IMR-90 (cell line): ENCODE results near the gene CCDC198. TPM values are rescaled to one million over a fixed set of nuclear protein-coding genes. Genes with fewer than 3 reads are reported as not detected.

Source experiments
- ATAC-seq: fragments of 200-7000 bp; cut with Tn5 transposase; 2 replicates; pipeline ENCODE4 v1.9.1; 2020; ENCODE audit warnings: low read depth, mild to moderate bottlenecking, moderate library complexity
- BruUV-seq: library from RNA; stranded (reverse); fragments of 400-500 nt; replicated peaks from 2 replicates; lab custom pipeline; 2021; lab: Mats Ljungman, UMichigan
- CTCF ChIA-PET: fragments of 300-600 bp; formaldehyde crosslinking; extraction: SDS; loops from one replicate; lab custom pipeline; 2021; ENCODE audit warnings: antibody characterized with exemption; lab: Yijun Ruan, JAX
- POLR2A ChIA-PET: fragments of 300-600 bp; sonication (Branson Sonifier 250); formaldehyde crosslinking; loops from one replicate; lab custom pipeline; 2022; ENCODE audit warnings: antibody characterized with exemption; ENCODE audit not compliant: unreplicated experiment; lab: Charles Lee
- DNase-seq: peaks from one replicate; pipeline ENCODE4 v3.0.0; 2013
- H2AFZ ChIP-seq: replicated peaks from 2 replicates; pipeline ENCODE3; 2013; ENCODE audit warnings: low read length, mild to moderate bottlenecking; ENCODE audit not compliant: poor library complexity
- H2AK5ac ChIP-seq: 2 replicates; pipeline ENCODE4 v1.6.1; 2013; ENCODE audit warnings: low read depth, low read length, inconsistent platforms
- H2AK9ac ChIP-seq: replicated peaks from 2 replicates; pipeline ENCODE3; 2013; ENCODE audit warnings: mild to moderate bottlenecking, low read depth, low read length, moderate library complexity; ENCODE audit not compliant: poor library complexity
- H2BK120ac ChIP-seq: 2 replicates; pipeline ENCODE4 v1.6.1; 2013; ENCODE audit warnings: low read depth, low read length, inconsistent platforms
- H2BK15ac ChIP-seq: 3 replicates; pipeline ENCODE4 v1.6.1; 2013; ENCODE audit warnings: low read depth, low read length, inconsistent platforms
- H2BK20ac ChIP-seq: 2 replicates; pipeline ENCODE4 v1.6.1; 2013; ENCODE audit warnings: low read depth, mild to moderate bottlenecking, inconsistent platforms, low read length, moderate library complexity
- H2BK5ac ChIP-seq: 2 replicates; pipeline ENCODE4 v1.6.1; 2013; ENCODE audit warnings: mild to moderate bottlenecking, low read depth, low read length, inconsistent platforms; ENCODE audit not compliant: poor library complexity, severe bottlenecking
- H3K14ac ChIP-seq: replicated peaks from 2 replicates; pipeline ENCODE4 v1.6.1; 2013; ENCODE audit warnings: low read depth, low read length, inconsistent platforms
- H3K18ac ChIP-seq: 2 replicates; pipeline ENCODE4 v1.6.1; 2013; ENCODE audit warnings: low read depth, low read length, control low read depth
- H3K23ac ChIP-seq: 2 replicates; pipeline ENCODE4 v1.6.1; 2013; ENCODE audit warnings: low read depth, low read length, inconsistent platforms
- H3K27ac ChIP-seq: 2 replicates; pipeline ENCODE4 v1.5.1; 2013; ENCODE audit warnings: mild to moderate bottlenecking, control low read depth, low read length; ENCODE audit not compliant: insufficient read depth
- H3K27me3 ChIP-seq: 2 replicates; pipeline ENCODE4 v1.6.1; 2013; ENCODE audit warnings: low read length; ENCODE audit not compliant: control insufficient read depth, insufficient read depth
- H3K36me3 ChIP-seq: 2 replicates; pipeline ENCODE4 v1.6.1; 2013; ENCODE audit warnings: low read length, mixed read lengths; ENCODE audit not compliant: control insufficient read depth, insufficient read depth
- H3K4ac ChIP-seq: 2 replicates; pipeline ENCODE4 v1.6.1; 2013; ENCODE audit warnings: low read depth, low read length, inconsistent platforms
- H3K4me1 ChIP-seq: 2 replicates; pipeline ENCODE4 v1.6.1; 2013; ENCODE audit warnings: low read length, mixed read lengths; ENCODE audit not compliant: control insufficient read depth, insufficient read depth
- H3K4me2 ChIP-seq: 2 replicates; pipeline ENCODE4 v1.6.1; 2013; ENCODE audit warnings: low read depth, mild to moderate bottlenecking, control low read depth, low read length, moderate library complexity
- H3K4me3 ChIP-seq: 2 replicates; pipeline ENCODE4 v1.5.1; 2013; ENCODE audit warnings: low read depth, mild to moderate bottlenecking, control low read depth, low read length, moderate library complexity; ENCODE audit not compliant: insufficient read depth
- H3K56ac ChIP-seq: 2 replicates; pipeline ENCODE4 v1.6.1; 2013; ENCODE audit warnings: low read length, inconsistent platforms; ENCODE audit not compliant: insufficient read depth; ENCODE audit errors: extremely low read depth
- H3K79me1 ChIP-seq, 2 experiments: 2 replicates each; pipeline ENCODE4 v1.6.1; 2013; ENCODE audit warnings: low read length in 2 of 2, inconsistent platforms in 1 of 2, low read depth in 1 of 2
- H3K9ac ChIP-seq: 2 replicates; pipeline ENCODE4 v1.6.1; 2013; ENCODE audit warnings: low read depth, low read length, control low read depth
- H3K9me1 ChIP-seq: 2 replicates; pipeline ENCODE4 v1.6.1; 2013; ENCODE audit warnings: low read length, inconsistent platforms; ENCODE audit not compliant: insufficient read depth
- H3K9me3 ChIP-seq: 2 replicates; pipeline ENCODE4 v1.6.1; 2013; ENCODE audit warnings: low read length; ENCODE audit not compliant: control insufficient read depth, insufficient read depth
- H4K20me1 ChIP-seq: 2 replicates; pipeline ENCODE4 v1.6.1; 2013; ENCODE audit warnings: low read length, inconsistent platforms; ENCODE audit not compliant: insufficient read depth
- H4K5ac ChIP-seq: 2 replicates; pipeline ENCODE4 v1.6.1; 2013; ENCODE audit warnings: mild to moderate bottlenecking, low read depth, low read length, control low read depth
- H4K8ac ChIP-seq, 2 experiments: 2 replicates each; pipeline ENCODE4 v1.6.1; 2013; ENCODE audit warnings: low read depth in 2 of 2, low read length in 2 of 2, control low read depth in 1 of 2, inconsistent platforms in 1 of 2
- H4K91ac ChIP-seq: 2 replicates; pipeline ENCODE4 v1.6.1; 2013; ENCODE audit warnings: low read depth, low read length, inconsistent platforms; ENCODE audit not compliant: insufficient read depth
- CHD1 ChIP-seq: IDR thresholded peaks from 2 replicates; pipeline ENCODE4 v1.6.1; 2012; ENCODE audit warnings: low read depth, low read length, improper control_type of control experiment
- CTCF ChIP-seq: conservative IDR thresholded peaks from 2 replicates; pipeline ENCODE4 v1.5.1; 2012; ENCODE audit warnings: mild to moderate bottlenecking, low read depth, low read length, improper control_type of control experiment
- MAZ ChIP-seq: IDR thresholded peaks from 2 replicates; pipeline ENCODE4 v1.6.1; 2012; ENCODE audit warnings: low read depth, mild to moderate bottlenecking, low read length, improper control_type of control experiment, moderate library complexity, borderline replicate concordance
- MXI1 ChIP-seq: IDR thresholded peaks from 2 replicates; pipeline ENCODE4 v1.6.1; 2012; ENCODE audit warnings: low read depth, mild to moderate bottlenecking, low read length, moderate library complexity, borderline replicate concordance
- NFE2L2 ChIP-seq: fragments of 150-350 bp; IDR thresholded peaks from 2 replicates; pipeline ENCODE4 v1.6.1; 2016; ENCODE audit warnings: low read depth, mild to moderate bottlenecking, low read length
- POLR2A ChIP-seq: IDR thresholded peaks from 2 replicates; pipeline ENCODE4 v1.6.1; 2012; ENCODE audit warnings: mild to moderate bottlenecking, low read depth, low read length
- RFX5 ChIP-seq: IDR thresholded peaks from 2 replicates; pipeline ENCODE4 v1.8.0; 2012; ENCODE audit warnings: low read depth, mild to moderate bottlenecking, low read length, moderate library complexity
- WGBS, 2 experiments: methylation state at CpG; one replicate each; pipeline versions ENCODE4 v1.1.5 to v1.1.7; 2013; ENCODE audit warnings: missing lambda C conversion rate in 2 of 2; ENCODE audit not compliant: insufficient read length in 1 of 2; ENCODE audit errors: extremely low coverage in 2 of 2; 5-methylcytosine and 5-hydroxymethylcytosine counted together
- dilution Hi-C: fragments of 300-500 bp; cut with HindIII; formaldehyde crosslinking; loops from one replicate; pipeline ENCODE4 v1.14.3; 2018; ENCODE audit warnings: low sequenced_read_pairs; ENCODE audit not compliant: unreplicated experiment
- in situ Hi-C: fragments of 300-500 bp; cut with MboI; formaldehyde crosslinking; loops from 3 replicates; pipeline ENCODE4 v1.14.3; 2019; ENCODE audit warnings: low sequenced_read_pairs, inconsistent platforms, mixed read lengths
- intact Hi-C: fragments of 100-400 bp; cut with micrococcal nuclease; formaldehyde crosslinking; loops from 2 replicates; pipeline ENCODE4 v1.10.0; 2022
- polyA plus RNA-seq, 3 experiments: library from polyadenylated mRNA; depleted of rRNA; stranded (reverse); fragments of >200 nt; gene quantifications; 2 replicates each; pipeline ENCODE4 v1.2.3, GENCODE V29; 2012; ENCODE audit warnings: low replicate concordance in 1 of 3
- total RNA-seq: library from RNA; depleted of rRNA; stranded (reverse); fragments of >200 nt; gene quantifications from 2 replicates; pipeline ENCODE4 v1.2.3, GENCODE V29; 2012
- TF ChIP-seq, protein P1 (sequence below): fragments of 150-350 bp; IDR thresholded peaks from 2 replicates; pipeline ENCODE4 v1.6.1; 2016; ENCODE audit warnings: low read depth, mild to moderate bottlenecking, low read length, moderate library complexity, borderline replicate concordance

CCDC198 gene
- total and polyA plus RNA-seq, 2 of the 4 experiments (the other 2 are of a cell fraction): not detected

DNA sequence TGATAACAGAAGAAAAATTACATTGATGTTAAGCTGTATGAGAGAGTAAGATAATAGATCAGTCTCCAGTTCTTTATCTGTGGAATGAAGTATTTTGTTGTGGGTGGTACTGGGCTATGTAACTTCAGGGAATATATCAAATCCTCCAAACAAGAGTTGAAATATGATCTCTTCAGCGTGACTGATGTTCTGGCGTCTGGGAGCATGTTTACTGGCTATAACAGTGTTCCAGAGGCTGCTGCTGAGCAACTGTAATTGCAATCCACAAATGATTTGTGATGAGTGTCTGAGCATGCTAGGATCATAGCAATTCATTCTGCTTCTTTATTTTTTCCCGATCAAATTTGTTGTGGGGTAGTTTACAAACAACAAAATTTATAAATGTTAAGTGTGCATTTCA lies 18.6 kb upstream of the CCDC198 start:
- CTCF ChIA-PET: no interaction called here
- no peak overlapping the region for H4K8ac ChIP-seq
- no peak for ATAC-seq

More for the DNA sequence above, 18.6 kb upstream of the CCDC198 start:
- Histone ChIP-seq H2AFZ (no peak overlapping the region), H2BK120ac (no peak overlapping the region), H3K56ac (no peak overlapping the region), H3K79me1 (no peaks in the 10 kb centered on the region), H3K4me3 (no peak overlapping the region), H3K9me1 (no peaks in the 10 kb centered on the region), H4K5ac (no peak overlapping the region), H2BK15ac (no peak overlapping the region), H3K27me3 (no peaks in the 10 kb centered on the region), H2AK9ac (no peak overlapping the region), H3K36me3 (no peaks in the 10 kb centered on the region), H3K4me2 (no peak overlapping the region), H3K9me3 (no peaks in the 10 kb centered on the region), H3K4me1 (no peaks in the 10 kb centered on the region), H3K23ac (no peak overlapping the region), H3K18ac (no peak overlapping the region), H3K14ac (no peak overlapping the region), H4K20me1 (no peaks in the 10 kb centered on the region), H2BK20ac (no peak overlapping the region), H3K9ac (no peak overlapping the region), H2BK5ac (no peak overlapping the region), H3K27ac (no peak overlapping the region), H3K4ac (no peak overlapping the region), H2AK5ac (no peak overlapping the region), H4K91ac (no peak overlapping the region)
- in situ Hi-C loops: no loop called here
- POLR2A ChIA-PET: no interaction called here
- no peak for TF ChIP-seq CHD1
- no peak for TF ChIP-seq POLR2A
- TF ChIP-seq NFE2L2: no peak
- TF ChIP-seq MXI1: no peak
- TF ChIP-seq RFX5: no peak
- no peak for TF ChIP-seq CTCF
- TF ChIP-seq, protein P1, sequence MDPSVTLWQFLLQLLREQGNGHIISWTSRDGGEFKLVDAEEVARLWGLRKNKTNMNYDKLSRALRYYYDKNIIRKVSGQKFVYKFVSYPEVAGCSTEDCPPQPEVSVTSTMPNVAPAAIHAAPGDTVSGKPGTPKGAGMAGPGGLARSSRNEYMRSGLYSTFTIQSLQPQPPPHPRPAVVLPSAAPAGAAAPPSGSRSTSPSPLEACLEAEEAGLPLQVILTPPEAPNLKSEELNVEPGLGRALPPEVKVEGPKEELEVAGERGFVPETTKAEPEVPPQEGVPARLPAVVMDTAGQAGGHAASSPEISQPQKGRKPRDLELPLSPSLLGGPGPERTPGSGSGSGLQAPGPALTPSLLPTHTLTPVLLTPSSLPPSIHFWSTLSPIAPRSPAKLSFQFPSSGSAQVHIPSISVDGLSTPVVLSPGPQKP: no peak
- no peak for TF ChIP-seq MAZ
- no TSS peak for BruUV-seq
- dilution Hi-C loops: no loop called here
- DNase-seq: no peak
- intact Hi-C loops: no loop called here
- no CpG with 5 or more reads among the region's 3 CpGs for WGBS, 2 experiments
